BJ (cell line): Measurements from ENCODE around the gene MRTO4. TPM values are rescaled to one million over a fixed set of nuclear protein-coding genes. Genes with fewer than 3 reads are reported as not detected.

Experiments used
- CTCF ChIA-PET: fragments of 350-600 bp; formaldehyde crosslinking; extraction: SDS; loops from one replicate; lab custom pipeline; 2021; ENCODE audit warnings: antibody characterized with exemption, inconsistent platforms; lab: Yijun Ruan, JAX
- POLR2A ChIA-PET: fragments of 300-600 bp; sonication (Branson Sonifier 250); formaldehyde crosslinking; extraction: SDS; loops from one replicate; lab custom pipeline; 2021; ENCODE audit warnings: antibody characterized with exemption; lab: Charles Lee
- DNase-seq: peaks from one replicate; pipeline ENCODE4 v3.0.0-alpha.2; 2011; ENCODE audit warnings: low read depth
- H3K27me3 ChIP-seq: 2 replicates; pipeline ENCODE4 v1.6.0; 2011; ENCODE audit warnings: low read length; ENCODE audit not compliant: control insufficient read depth, insufficient read depth
- H3K36me3 ChIP-seq: 2 replicates; pipeline ENCODE4 v1.5.1; 2011; ENCODE audit warnings: low read length; ENCODE audit not compliant: control insufficient read depth, insufficient read depth
- H3K4me3 ChIP-seq: 2 replicates; pipeline ENCODE4 v1.5.1; 2011; ENCODE audit warnings: low read depth, mild to moderate bottlenecking, control low read depth, low read length
- CTCF ChIP-seq: IDR thresholded peaks from 2 replicates; pipeline ENCODE4 v1.5.1; 2011; ENCODE audit warnings: low read depth, mild to moderate bottlenecking, control low read depth, inconsistent platforms, low read length, moderate library complexity; ENCODE audit not compliant: insufficient read depth
- polyA plus RNA-seq: library from polyadenylated mRNA; depleted of rRNA; stranded (reverse); fragments of >200 nt; gene quantifications from 2 replicates; pipeline ENCODE4 v1.2.3, GENCODE V29; 2011

The MRTO4 gene
- polyA plus RNA-seq, 1 experiment: 37.5 TPM

GRCh38 chr1:19257178-19257914 lies 5.7 kb downstream of the MRTO4 start:
- TF ChIP-seq CTCF: no peak
- no peak for DNase-seq
- H3K4me3 ChIP-seq: no peak overlapping the region
- H3K27me3 ChIP-seq: no peaks in the 10 kb centered on the region
- CTCF ChIA-PET: interaction anchor here (1.2 kb wide), 1 partner anchor 84 kb away, joined by 3 read pairs; no protein-coding TSS in a partner anchor
- peaks cover 31% of the 10 kb centered on the region for H3K36me3 ChIP-seq
- POLR2A ChIA-PET: no interaction called here

GRCh38 chr1:19258353-19258752 lies 6.7 kb downstream of the MRTO4 start:
- H3K27me3 ChIP-seq: no peaks in the 10 kb centered on the region
- no peak for DNase-seq
- TF ChIP-seq CTCF: no peak
- ChIA-PET CTCF (no interaction called here), POLR2A (no interaction called here)
- peaks cover 31% of the 10 kb centered on the region for H3K36me3 ChIP-seq
- no peak overlapping the region for H3K4me3 ChIP-seq

- no peak for TF ChIP-seq CTCF
- Histone ChIP-seq H3K4me3 (no peak overlapping the region), H3K36me3 (peaks cover 29% of the 10 kb centered on the region), H3K27me3 (no peaks in the 10 kb centered on the region)
- ChIA-PET POLR2A (interaction anchor here (0.7 kb wide), 1 partner anchor 131 kb away, joined by 4 read pairs; no protein-coding TSS in a partner anchor), CTCF (interaction anchor here (0.5 to 1.6 kb wide), 3 partner anchors 50 to 391 kb away, joined by 3 to 5 read pairs (median 4); no protein-coding TSS in a partner anchor)
- DNase-seq: peak; percentile 75
Observed at GRCh38 chr1:19260211-19261138, 8.9 kb downstream of the MRTO4 start.

GRCh38 chr1:19262047-19262446 lies 10.4 kb downstream of the MRTO4 start:
- CTCF ChIA-PET: interaction anchor here (0.6 kb wide), 1 partner anchor 389 kb away, joined by 3 read pairs; no protein-coding TSS in a partner anchor
- POLR2A ChIA-PET: no interaction called here
- no peaks in the 10 kb centered on the region for H3K27me3 ChIP-seq
- no peak for TF ChIP-seq CTCF
- H3K36me3 ChIP-seq: peaks cover 17% of the 10 kb centered on the region
- DNase-seq: no peak
- no peak overlapping the region for H3K4me3 ChIP-seq

- Histone ChIP-seq H3K27me3 (no peaks in the 10 kb centered on the region), H3K4me3 (no peak overlapping the region), H3K36me3 (peaks cover 12% of the 10 kb centered on the region)
- DNase-seq: no peak
- CTCF ChIA-PET: interaction anchor here (0.8 to 1.3 kb wide), 2 partner anchors 22 to 79 kb away, joined by 3 to 6 read pairs; no protein-coding TSS in a partner anchor
- no peak for TF ChIP-seq CTCF
- POLR2A ChIA-PET: no interaction called here
Observed at GRCh38 chr1:19262744-19263143, 11.1 kb downstream of the MRTO4 start.
